ENCODE data around the gene ZNF764. TPM values are rescaled to one million over a fixed set of nuclear protein-coding genes. Genes with fewer than 3 reads are reported as not detected.

ZNF764 gene
- total and polyA plus RNA-seq, 9 donors, result 4.3 to 14.5 (median 11.3) TPM

- Histone ChIP-seq H3K4me3 (peak overlapping the region; percentile 64), H3K36me3 (no peaks in the 10 kb centered on the region), H3K27ac (peak overlapping the region in 1 of 2 donors; percentile 83), H3K27me3 (no peaks in the 10 kb centered on the region), H3K9me3 (no peaks in the 10 kb centered on the region), H3K4me1 (ENCODE audit: insufficient read depth) (peaks cover 7% of the 10 kb centered on the region)
- TF ChIP-seq POLR2A (IDR thresholded peaks at IDR 0.05), result no peak
- peak; percentile 23 to 56 (median 47) for TF ChIP-seq CTCF (IDR thresholded peaks at IDR 0.05)
- intact Hi-C loops (cut with DNase I), result loop anchor here in 1 of 4 donors (10.0 kb wide), 1 partner anchor 481 kb away; a partner anchor contains a TSS
- peak; percentile 73 to 81 (median 75) for DNase-seq
- WGBS, 3 donors, result 27 to 33% (median 29%) methylated on average over 12 of the region's 12 CpGs
Observed at GRCh38 chr16:30535777-30536190, 22.4 kb downstream of the ZNF764 start.

GRCh38 chr16:30535106-30535776 is 22.9 kb downstream of the ZNF764 start:
- TF ChIP-seq POLR2A (IDR thresholded peaks at IDR 0.05), result no peak
- no peak for TF ChIP-seq CTCF (IDR thresholded peaks at IDR 0.05)
- no peak for TF ChIP-seq EP300 (IDR thresholded peaks at IDR 0.05)
- H3K4me1 ChIP-seq (ENCODE audit: insufficient read depth), result peaks cover 7% of the 10 kb centered on the region
- no peak for DNase-seq
- intact Hi-C loops (cut with DNase I), result loop anchor here in 1 of 4 donors (10.0 kb wide), 1 partner anchor 480 kb away; a partner anchor contains a TSS
- no peaks in the 10 kb centered on the region for H3K36me3 ChIP-seq
- H3K27ac ChIP-seq, result peak overlapping the region; percentile 76 to 83
- H3K4me3 ChIP-seq, result peak overlapping the region; percentile 64
- H3K27me3 ChIP-seq, result no peaks in the 10 kb centered on the region
- no peaks in the 10 kb centered on the region for H3K9me3 ChIP-seq
- WGBS, 3 donors, result 2 to 6% (median 5%) methylated on average over 18 of the region's 18 CpGs

- peak within 1 kb of the TSS; percentile 76 to 83 for H3K27ac ChIP-seq
- 0% methylated on average over 67 to 70 of the region's 70 CpGs for WGBS, 3 donors
- no peaks in the 10 kb centered on the region for H3K9me3 ChIP-seq
- peaks cover 7% of the 10 kb centered on the region for H3K4me1 ChIP-seq (ENCODE audit: insufficient read depth)
- TF ChIP-seq CTCF (IDR thresholded peaks at IDR 0.05) (peak in 1 of 3 donors; percentile 12), EP300 (IDR thresholded peaks at IDR 0.05) (no peak), POLR2A (IDR thresholded peaks at IDR 0.05) (peak; percentile 31)
- peak; percentile 92 to 96 (median 94) for DNase-seq
- H3K4me3 ChIP-seq, result peak within 1 kb of the TSS; percentile 64
- no peaks in the 10 kb centered on the region for H3K27me3 ChIP-seq
- no peaks in the 10 kb centered on the region for H3K36me3 ChIP-seq
- intact Hi-C loops (cut with DNase I), result loop anchor here in 1 of 4 donors (10.0 kb wide), 1 partner anchor 480 kb away; a partner anchor contains a TSS
Observed at GRCh38 chr16:30534368-30535105, 23.6 kb downstream of the ZNF764 start, which contains the start of gene ZNF747. Gene ZNF747 (minus strand): TSS chr16:30534858. CDS start chr16:30534679, 179 bp downstream.

GRCh38 chr16:30533748-30534367 is 24.3 kb downstream of the ZNF764 start:
- H3K4me1 ChIP-seq (ENCODE audit: insufficient read depth), result peaks cover 7% of the 10 kb centered on the region
- no peak for TF ChIP-seq CTCF (IDR thresholded peaks at IDR 0.05)
- no peak for TF ChIP-seq EP300 (IDR thresholded peaks at IDR 0.05)
- no peak for TF ChIP-seq POLR2A (IDR thresholded peaks at IDR 0.05)
- H3K27me3 ChIP-seq, result no peaks in the 10 kb centered on the region
- H3K9me3 ChIP-seq, result no peaks in the 10 kb centered on the region
- DNase-seq, result no peak
- no peaks in the 10 kb centered on the region for H3K36me3 ChIP-seq
- 7 to 12% (median 8%) methylated on average over 24 to 29 of the region's 29 CpGs for WGBS, 3 donors
- intact Hi-C loops (cut with DNase I), result loop anchor here in 1 of 4 donors (10.0 kb wide), 1 partner anchor 479 kb away; a partner anchor contains a TSS
- peak overlapping the region; percentile 76 to 83 for H3K27ac ChIP-seq
- peak overlapping the region; percentile 64 for H3K4me3 ChIP-seq

All from ovary (tissue), 9 donors.